ENCODE results near the gene EIPR1.

DNA sequence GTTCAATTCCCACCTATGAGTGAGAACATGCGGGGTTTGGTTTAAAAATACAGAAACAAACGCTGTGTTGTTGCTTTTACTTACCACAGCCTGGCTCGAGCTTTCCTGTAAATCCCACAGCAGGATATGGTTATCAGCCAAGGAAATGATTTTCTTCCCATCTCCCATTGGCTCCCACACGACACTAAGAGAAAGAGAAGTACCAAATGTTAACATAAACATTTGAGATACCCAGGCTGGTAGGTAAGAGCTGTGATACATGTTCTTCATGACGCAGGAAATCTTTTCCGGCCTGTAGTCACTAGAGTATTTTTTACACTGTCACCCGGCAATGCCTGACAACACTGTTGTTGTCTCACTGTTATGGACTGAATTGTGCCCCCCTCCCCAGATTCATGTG lies 163.6 kb downstream of the EIPR1 start:
- TF ChIP-seq CTCF (IDR thresholded peaks at IDR 0.05) (no peak), SMAD3 (CRISPR knock-in tag; IDR thresholded peaks at IDR 0.05; ENCODE audit: borderline replicate concordance) (no peak), MAX (CRISPR knock-in tag; IDR thresholded peaks at IDR 0.05) (no peak), EMX1 (CRISPR knock-in tag; IDR thresholded peaks at IDR 0.05) (no peak), PREB (CRISPR knock-in tag; IDR thresholded peaks at IDR 0.05; ENCODE audit: borderline replicate concordance) (no peak), NFE2L1 (CRISPR knock-in tag; IDR thresholded peaks at IDR 0.05) (no peak), FOXJ3 (CRISPR knock-in tag; IDR thresholded peaks at IDR 0.05; ENCODE audit: borderline replicate concordance) (no peak), ZNF232 (CRISPR knock-in tag; IDR thresholded peaks at IDR 0.05) (no peak), TP53 (CRISPR knock-in tag; IDR thresholded peaks at IDR 0.05) (no peak), MLX (CRISPR knock-in tag; IDR thresholded peaks at IDR 0.05) (no peak)
- TF ChIP-seq, protein P1, sequence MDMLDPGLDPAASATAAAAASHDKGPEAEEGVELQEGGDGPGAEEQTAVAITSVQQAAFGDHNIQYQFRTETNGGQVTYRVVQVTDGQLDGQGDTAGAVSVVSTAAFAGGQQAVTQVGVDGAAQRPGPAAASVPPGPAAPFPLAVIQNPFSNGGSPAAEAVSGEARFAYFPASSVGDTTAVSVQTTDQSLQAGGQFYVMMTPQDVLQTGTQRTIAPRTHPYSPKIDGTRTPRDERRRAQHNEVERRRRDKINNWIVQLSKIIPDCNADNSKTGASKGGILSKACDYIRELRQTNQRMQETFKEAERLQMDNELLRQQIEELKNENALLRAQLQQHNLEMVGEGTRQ (CRISPR knock-in tag; IDR thresholded peaks at IDR 0.05) = no peak
- TF ChIP-seq, protein P2, sequence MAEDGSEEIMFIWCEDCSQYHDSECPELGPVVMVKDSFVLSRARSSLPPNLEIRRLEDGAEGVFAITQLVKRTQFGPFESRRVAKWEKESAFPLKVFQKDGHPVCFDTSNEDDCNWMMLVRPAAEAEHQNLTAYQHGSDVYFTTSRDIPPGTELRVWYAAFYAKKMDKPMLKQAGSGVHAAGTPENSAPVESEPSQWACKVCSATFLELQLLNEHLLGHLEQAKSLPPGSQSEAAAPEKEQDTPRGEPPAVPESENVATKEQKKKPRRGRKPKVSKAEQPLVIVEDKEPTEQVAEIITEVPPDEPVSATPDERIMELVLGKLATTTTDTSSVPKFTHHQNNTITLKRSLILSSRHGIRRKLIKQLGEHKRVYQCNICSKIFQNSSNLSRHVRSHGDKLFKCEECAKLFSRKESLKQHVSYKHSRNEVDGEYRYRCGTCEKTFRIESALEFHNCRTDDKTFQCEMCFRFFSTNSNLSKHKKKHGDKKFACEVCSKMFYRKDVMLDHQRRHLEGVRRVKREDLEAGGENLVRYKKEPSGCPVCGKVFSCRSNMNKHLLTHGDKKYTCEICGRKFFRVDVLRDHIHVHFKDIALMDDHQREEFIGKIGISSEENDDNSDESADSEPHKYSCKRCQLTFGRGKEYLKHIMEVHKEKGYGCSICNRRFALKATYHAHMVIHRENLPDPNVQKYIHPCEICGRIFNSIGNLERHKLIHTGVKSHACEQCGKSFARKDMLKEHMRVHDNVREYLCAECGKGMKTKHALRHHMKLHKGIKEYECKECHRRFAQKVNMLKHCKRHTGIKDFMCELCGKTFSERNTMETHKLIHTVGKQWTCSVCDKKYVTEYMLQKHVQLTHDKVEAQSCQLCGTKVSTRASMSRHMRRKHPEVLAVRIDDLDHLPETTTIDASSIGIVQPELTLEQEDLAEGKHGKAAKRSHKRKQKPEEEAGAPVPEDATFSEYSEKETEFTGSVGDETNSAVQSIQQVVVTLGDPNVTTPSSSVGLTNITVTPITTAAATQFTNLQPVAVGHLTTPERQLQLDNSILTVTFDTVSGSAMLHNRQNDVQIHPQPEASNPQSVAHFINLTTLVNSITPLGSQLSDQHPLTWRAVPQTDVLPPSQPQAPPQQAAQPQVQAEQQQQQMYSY (CRISPR knock-in tag; IDR thresholded peaks at IDR 0.05) = no peak
